IPS-15b (cell line): ENCODE results near the gene ABCG1.

Experiments used
- H3K27me3 ChIP-seq: one replicate; pipeline ENCODE4 v1.6.1; 2013; ENCODE audit warnings: low read length; ENCODE audit not compliant: control insufficient read depth, insufficient read depth
- H3K36me3 ChIP-seq: one replicate; pipeline ENCODE4 v1.6.1; 2013; ENCODE audit warnings: low read length; ENCODE audit not compliant: control insufficient read depth, insufficient read depth
- H3K4me1 ChIP-seq: one replicate; pipeline ENCODE4 v1.6.1; 2013; ENCODE audit warnings: mild to moderate bottlenecking, low read length; ENCODE audit not compliant: control insufficient read depth, insufficient read depth
- H3K4me3 ChIP-seq: one replicate; pipeline ENCODE4 v1.5.1; 2013; ENCODE audit warnings: low read depth, low read length
- H3K9ac ChIP-seq: one replicate; pipeline ENCODE4 v1.6.1; 2013; ENCODE audit warnings: low read depth, mild to moderate bottlenecking, low read length
- H3K9me3 ChIP-seq: one replicate; pipeline ENCODE4 v1.6.1; 2013; ENCODE audit warnings: mild to moderate bottlenecking, low read length; ENCODE audit not compliant: control insufficient read depth, insufficient read depth

The ABCG1 gene

GRCh38 chr21:42260121-42260520, 41.2 kb downstream of the ABCG1 start:
- Histone ChIP-seq H3K4me3 (no peak overlapping the region), H3K36me3 (no peaks in the 10 kb centered on the region), H3K4me1 (no peaks in the 10 kb centered on the region), H3K27me3 (peaks cover 2% of the 10 kb centered on the region), H3K9ac (no peak overlapping the region), H3K9me3 (no peaks in the 10 kb centered on the region)

GRCh38 chr21:42261829-42262200, 42.9 kb downstream of the ABCG1 start:
- no peaks in the 10 kb centered on the region for H3K9me3 ChIP-seq
- H3K4me1 ChIP-seq = no peaks in the 10 kb centered on the region
- no peaks in the 10 kb centered on the region for H3K27me3 ChIP-seq
- no peak overlapping the region for H3K4me3 ChIP-seq
- no peaks in the 10 kb centered on the region for H3K36me3 ChIP-seq
- no peak overlapping the region for H3K9ac ChIP-seq

- Histone ChIP-seq H3K9ac (no peak overlapping the region), H3K4me1 (no peaks in the 10 kb centered on the region), H3K4me3 (no peak overlapping the region), H3K27me3 (no peaks in the 10 kb centered on the region), H3K36me3 (no peaks in the 10 kb centered on the region), H3K9me3 (no peaks in the 10 kb centered on the region)
These were observed 43.9 kb downstream of the ABCG1 start for GRCh38 chr21:42262831-42263231.

GRCh38 chr21:42263591-42264131, 44.7 kb downstream of the ABCG1 start:
- H3K9me3 ChIP-seq = no peaks in the 10 kb centered on the region
- no peaks in the 10 kb centered on the region for H3K27me3 ChIP-seq
- no peaks in the 10 kb centered on the region for H3K4me1 ChIP-seq

GRCh38 chr21:42264245-42265195, 45.6 kb downstream of the ABCG1 start:
- H3K4me3 ChIP-seq = no peak overlapping the region
- H3K27me3 ChIP-seq = no peaks in the 10 kb centered on the region
- H3K9me3 ChIP-seq = no peaks in the 10 kb centered on the region
- H3K36me3 ChIP-seq = no peaks in the 10 kb centered on the region
- H3K4me1 ChIP-seq = no peaks in the 10 kb centered on the region
- H3K9ac ChIP-seq = no peak overlapping the region

More at GRCh38 chr21:42263591-42264131, 44.7 kb downstream of the ABCG1 start:
- Histone ChIP-seq H3K36me3 (no peaks in the 10 kb centered on the region), H3K9ac (no peak overlapping the region), H3K4me3 (no peak overlapping the region)

- Histone ChIP-seq H3K4me3 (no peak overlapping the region), H3K9me3 (no peaks in the 10 kb centered on the region), H3K27me3 (no peaks in the 10 kb centered on the region), H3K4me1 (no peaks in the 10 kb centered on the region), H3K9ac (no peak overlapping the region), H3K36me3 (no peaks in the 10 kb centered on the region)
These were observed 46.4 kb downstream of the ABCG1 start for GRCh38 chr21:42265231-42265812.

- H3K4me1 ChIP-seq = no peaks in the 10 kb centered on the region
- H3K9me3 ChIP-seq = no peaks in the 10 kb centered on the region
- H3K9ac ChIP-seq = no peak overlapping the region
- no peak overlapping the region for H3K4me3 ChIP-seq
- H3K27me3 ChIP-seq = no peaks in the 10 kb centered on the region
- no peaks in the 10 kb centered on the region for H3K36me3 ChIP-seq
These were observed 48.1 kb downstream of the ABCG1 start for GRCh38 chr21:42266971-42267556.

GRCh38 chr21:42269386-42269785, 50.4 kb downstream of the ABCG1 start:
- no peaks in the 10 kb centered on the region for H3K36me3 ChIP-seq
- no peak overlapping the region for H3K4me3 ChIP-seq
- H3K9ac ChIP-seq = no peak overlapping the region
- no peaks in the 10 kb centered on the region for H3K9me3 ChIP-seq
- H3K27me3 ChIP-seq = no peaks in the 10 kb centered on the region
- H3K4me1 ChIP-seq = no peaks in the 10 kb centered on the region

- H3K27me3 ChIP-seq = no peaks in the 10 kb centered on the region
- H3K4me3 ChIP-seq = no peak overlapping the region
- H3K9ac ChIP-seq = no peak overlapping the region
- no peaks in the 10 kb centered on the region for H3K9me3 ChIP-seq
- H3K36me3 ChIP-seq = no peaks in the 10 kb centered on the region
- no peaks in the 10 kb centered on the region for H3K4me1 ChIP-seq
These were observed 52.1 kb downstream of the ABCG1 start for GRCh38 chr21:42271065-42271464.

GRCh38 chr21:42272109-42272962, 53.4 kb downstream of the ABCG1 start:
- Histone ChIP-seq H3K4me3 (no peak overlapping the region), H3K4me1 (no peaks in the 10 kb centered on the region), H3K9ac (no peak overlapping the region), H3K27me3 (no peaks in the 10 kb centered on the region), H3K9me3 (no peaks in the 10 kb centered on the region), H3K36me3 (no peaks in the 10 kb centered on the region)

GRCh38 chr21:42272984-42273600, 54.2 kb downstream of the ABCG1 start:
- Histone ChIP-seq H3K9me3 (no peaks in the 10 kb centered on the region), H3K9ac (no peak overlapping the region), H3K4me3 (no peak overlapping the region), H3K36me3 (no peaks in the 10 kb centered on the region), H3K27me3 (no peaks in the 10 kb centered on the region), H3K4me1 (no peaks in the 10 kb centered on the region)
